ENCODE measurements around the gene SSR1.
"Not testable (repeated sequence)": the region's sequence is repeated elsewhere in the genome, so short reads cannot be mapped to it uniquely, and the experiment has no call there.

The SSR1 gene

DNA sequence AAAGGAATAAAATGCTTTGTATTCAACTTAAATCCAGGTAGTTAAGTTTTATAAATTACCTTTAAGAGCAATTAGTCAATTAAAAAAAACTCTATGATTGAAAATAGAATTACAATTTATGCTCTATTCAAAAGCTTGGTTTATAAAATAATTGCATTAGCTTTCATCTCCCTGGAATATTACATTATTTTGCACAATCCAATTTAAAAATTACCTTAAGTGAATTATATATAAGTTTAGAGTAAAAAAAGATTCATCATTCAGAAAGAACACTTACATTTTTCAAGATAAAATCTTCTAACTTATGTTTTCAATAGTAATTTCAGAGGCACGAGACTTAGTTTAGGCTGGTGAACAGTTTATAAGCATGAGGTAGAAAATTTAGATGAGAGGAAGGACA, 14.9 kb downstream of the SSR1 start:
- peaks cover 59% of the 10 kb centered on the region for H3K36me3 ChIP-seq (ENCODE audit: insufficient read depth, low read length)
- H3K27ac ChIP-seq (ENCODE audit: low read depth, low read length), result no peak overlapping the region
- H3K27me3 ChIP-seq (ENCODE audit: control insufficient read depth in 1 of 2, insufficient read depth in 2 of 2, low read length in 2 of 2), result no peaks in the 10 kb centered on the region
- H3K4me3 ChIP-seq (ENCODE audit: low read depth in 1 of 2, low read length in 2 of 2), result no peak overlapping the region
- no peaks in the 10 kb centered on the region for H3K4me1 ChIP-seq (ENCODE audit: insufficient read depth, low read length)
- H3K9ac ChIP-seq (ENCODE audit: low read length), result no peak overlapping the region
- H3K9me3 ChIP-seq (ENCODE audit: low read length), result no peaks in the 10 kb centered on the region

GRCh38 chr6:7296602-7297001, 16.4 kb downstream of the SSR1 start:
- Histone ChIP-seq H3K4me3 (ENCODE audit: low read depth in 1 of 2, low read length in 2 of 2) (no peak overlapping the region), H3K9me3 (ENCODE audit: low read length) (no peaks in the 10 kb centered on the region), H3K9ac (ENCODE audit: low read length) (no peak overlapping the region), H3K27me3 (ENCODE audit: control insufficient read depth in 1 of 2, insufficient read depth in 2 of 2, low read length in 2 of 2) (no peaks in the 10 kb centered on the region), H3K4me1 (ENCODE audit: insufficient read depth, low read length) (no peaks in the 10 kb centered on the region), H3K27ac (ENCODE audit: low read depth, low read length) (no peak overlapping the region), H3K36me3 (ENCODE audit: insufficient read depth, low read length) (peaks cover 59% of the 10 kb centered on the region)

GRCh38 chr6:7295916-7296315, 17.1 kb downstream of the SSR1 start:
- no peaks in the 10 kb centered on the region for H3K4me1 ChIP-seq (ENCODE audit: insufficient read depth, low read length)
- no peaks in the 10 kb centered on the region for H3K9me3 ChIP-seq (ENCODE audit: low read length)
- peaks cover 53% of the 10 kb centered on the region for H3K36me3 ChIP-seq (ENCODE audit: insufficient read depth, low read length)
- no peaks in the 10 kb centered on the region for H3K27me3 ChIP-seq (ENCODE audit: control insufficient read depth in 1 of 2, insufficient read depth in 2 of 2, low read length in 2 of 2)
- H3K9ac ChIP-seq (ENCODE audit: low read length), result no peak overlapping the region
- no peak overlapping the region for H3K27ac ChIP-seq (ENCODE audit: low read depth, low read length)
- no peak overlapping the region for H3K4me3 ChIP-seq (ENCODE audit: low read depth in 1 of 2, low read length in 2 of 2)

DNA sequence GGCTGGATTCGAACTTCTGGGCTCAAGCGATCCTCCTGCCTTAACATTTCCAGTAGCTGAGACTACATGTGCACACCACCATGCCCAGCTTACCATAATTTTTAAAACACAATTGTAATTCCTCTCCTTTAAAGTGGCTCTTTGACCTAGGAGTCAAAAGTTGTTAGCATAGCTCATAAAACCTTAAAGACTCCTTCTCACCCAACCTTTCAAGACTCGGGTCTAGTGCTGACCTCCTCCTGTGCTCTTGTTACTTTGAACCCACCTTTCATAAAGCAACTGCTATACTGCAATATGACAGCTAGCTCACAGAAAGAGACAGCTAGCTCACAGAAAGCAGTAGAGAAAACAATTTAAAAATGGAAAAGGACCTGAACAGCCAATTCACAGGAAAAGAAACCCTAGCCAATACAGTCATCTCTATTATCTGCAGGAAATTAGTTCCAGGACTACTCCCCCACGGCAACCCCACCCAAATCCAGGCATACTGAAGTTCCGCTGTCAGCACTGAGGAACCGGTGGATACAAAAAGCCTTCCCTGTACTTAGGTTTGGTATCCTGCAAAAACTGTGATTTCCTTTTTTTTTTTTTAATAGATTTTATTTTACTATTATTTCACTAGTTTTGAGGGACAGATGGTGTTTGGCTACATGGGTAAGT, 20.3 kb downstream of the SSR1 start:
- Histone ChIP-seq H3K4me3 (ENCODE audit: low read depth in 1 of 2, low read length in 2 of 2) (no peak overlapping the region), H3K4me1 (ENCODE audit: insufficient read depth, low read length) (no peaks in the 10 kb centered on the region), H3K27ac (ENCODE audit: low read depth, low read length) (no peak overlapping the region), H3K36me3 (ENCODE audit: insufficient read depth, low read length) (peaks cover 50% of the 10 kb centered on the region), H3K27me3 (ENCODE audit: control insufficient read depth in 1 of 2, insufficient read depth in 2 of 2, low read length in 2 of 2) (no peaks in the 10 kb centered on the region), H3K9me3 (ENCODE audit: low read length) (no peaks in the 10 kb centered on the region), H3K9ac (ENCODE audit: low read length) (no peak overlapping the region)

- Histone ChIP-seq H3K27ac (ENCODE audit: low read depth, low read length) (no peak overlapping the region), H3K27me3 (ENCODE audit: control insufficient read depth in 1 of 2, insufficient read depth in 2 of 2, low read length in 2 of 2) (no peaks in the 10 kb centered on the region), H3K4me1 (ENCODE audit: insufficient read depth, low read length) (no peaks in the 10 kb centered on the region), H3K4me3 (ENCODE audit: low read depth in 1 of 2, low read length in 2 of 2) (no peak overlapping the region), H3K9me3 (ENCODE audit: low read length) (no peaks in the 10 kb centered on the region), H3K9ac (ENCODE audit: low read length) (no peak overlapping the region), H3K36me3 (ENCODE audit: insufficient read depth, low read length) (peaks cover 58% of the 10 kb centered on the region)
Observed at GRCh38 chr6:7290079-7290478, 22.9 kb downstream of the SSR1 start.

GRCh38 chr6:7285416-7285815, 27.6 kb downstream of the SSR1 start:
- Histone ChIP-seq H3K9me3 (ENCODE audit: low read length) (no peaks in the 10 kb centered on the region), H3K27me3 (ENCODE audit: control insufficient read depth in 1 of 2, insufficient read depth in 2 of 2, low read length in 2 of 2) (no peaks in the 10 kb centered on the region)

GRCh38 chr6:7283676-7284075, 29.3 kb downstream of the SSR1 start:
- H3K27me3 ChIP-seq (ENCODE audit: control insufficient read depth in 1 of 2, insufficient read depth in 2 of 2, low read length in 2 of 2), result no peaks in the 10 kb centered on the region
- H3K27ac ChIP-seq (ENCODE audit: low read depth, low read length), result no peak overlapping the region
- peaks cover 2% of the 10 kb centered on the region for H3K4me1 ChIP-seq (ENCODE audit: insufficient read depth, low read length)
- H3K4me3 ChIP-seq (ENCODE audit: low read depth in 1 of 2, low read length in 2 of 2), result no peak overlapping the region
- H3K9ac ChIP-seq (ENCODE audit: low read length), result no peak overlapping the region
- no peaks in the 10 kb centered on the region for H3K9me3 ChIP-seq (ENCODE audit: low read length)
- H3K36me3 ChIP-seq (ENCODE audit: insufficient read depth, low read length), result peaks cover 25% of the 10 kb centered on the region

More at GRCh38 chr6:7285416-7285815, 27.6 kb downstream of the SSR1 start:
- H3K36me3 ChIP-seq (ENCODE audit: insufficient read depth, low read length), result peaks cover 42% of the 10 kb centered on the region
- no peak overlapping the region for H3K4me3 ChIP-seq (ENCODE audit: low read depth in 1 of 2, low read length in 2 of 2)
- H3K27ac ChIP-seq (ENCODE audit: low read depth, low read length), result no peak overlapping the region
- no peaks in the 10 kb centered on the region for H3K4me1 ChIP-seq (ENCODE audit: insufficient read depth, low read length)
- no peak overlapping the region for H3K9ac ChIP-seq (ENCODE audit: low read length)

- Histone ChIP-seq H3K27ac (ENCODE audit: low read depth, low read length) (no peak overlapping the region), H3K4me1 (ENCODE audit: insufficient read depth, low read length) (peaks cover 4% of the 10 kb centered on the region), H3K4me3 (ENCODE audit: low read depth in 1 of 2, low read length in 2 of 2) (no peak overlapping the region), H3K36me3 (ENCODE audit: insufficient read depth, low read length) (peaks cover 15% of the 10 kb centered on the region), H3K27me3 (ENCODE audit: control insufficient read depth in 1 of 2, insufficient read depth in 2 of 2, low read length in 2 of 2) (no peaks in the 10 kb centered on the region), H3K9ac (ENCODE audit: low read length) (no peak overlapping the region), H3K9me3 (ENCODE audit: low read length) (no peaks in the 10 kb centered on the region)
Observed at GRCh38 chr6:7282097-7282906, 30.7 kb downstream of the SSR1 start.

- Histone ChIP-seq H3K36me3 (ENCODE audit: insufficient read depth, low read length) (no peaks in the 10 kb centered on the region), H3K4me1 (ENCODE audit: insufficient read depth, low read length) (peaks cover 4% of the 10 kb centered on the region), H3K4me3 (ENCODE audit: low read depth in 1 of 2, low read length in 2 of 2) (no peak overlapping the region), H3K9ac (ENCODE audit: low read length) (no peak overlapping the region), H3K27ac (ENCODE audit: low read depth, low read length) (no peak overlapping the region), H3K9me3 (ENCODE audit: low read length) (no peaks in the 10 kb centered on the region), H3K27me3 (ENCODE audit: control insufficient read depth in 1 of 2, insufficient read depth in 2 of 2, low read length in 2 of 2) (no peaks in the 10 kb centered on the region)
Observed at GRCh38 chr6:7276199-7276524, 36.8 kb downstream of the SSR1 start.

DNA sequence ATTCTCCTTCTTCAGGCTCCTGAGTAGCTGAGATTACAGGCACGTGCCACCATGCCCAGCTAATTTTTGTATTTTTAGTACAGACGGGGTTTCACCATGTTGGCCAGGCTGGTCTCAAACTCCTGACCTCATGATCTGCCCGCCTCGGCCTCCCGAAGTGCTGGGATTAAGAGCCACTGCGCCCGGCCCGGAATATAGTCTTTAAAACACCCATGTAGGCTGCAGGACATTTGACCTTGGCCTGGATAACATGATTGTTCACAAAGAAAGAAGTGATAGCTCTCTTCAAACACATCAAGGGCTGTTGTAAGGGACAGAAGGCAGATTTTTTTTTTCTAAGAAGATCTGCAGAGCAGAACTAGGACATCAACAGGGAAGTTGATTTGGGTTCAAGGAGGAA, 38.5 kb downstream of the SSR1 start:
- not testable (repeated sequence) for H3K4me3 ChIP-seq (ENCODE audit: low read depth in 1 of 2, low read length in 2 of 2); H3K36me3 ChIP-seq (ENCODE audit: insufficient read depth, low read length); H3K9ac ChIP-seq (ENCODE audit: low read length); H3K27ac ChIP-seq (ENCODE audit: low read depth, low read length); H3K4me1 ChIP-seq (ENCODE audit: insufficient read depth, low read length); H3K27me3 ChIP-seq (ENCODE audit: control insufficient read depth in 1 of 2, insufficient read depth in 2 of 2, low read length in 2 of 2); H3K9me3 ChIP-seq (ENCODE audit: low read length)

DNA sequence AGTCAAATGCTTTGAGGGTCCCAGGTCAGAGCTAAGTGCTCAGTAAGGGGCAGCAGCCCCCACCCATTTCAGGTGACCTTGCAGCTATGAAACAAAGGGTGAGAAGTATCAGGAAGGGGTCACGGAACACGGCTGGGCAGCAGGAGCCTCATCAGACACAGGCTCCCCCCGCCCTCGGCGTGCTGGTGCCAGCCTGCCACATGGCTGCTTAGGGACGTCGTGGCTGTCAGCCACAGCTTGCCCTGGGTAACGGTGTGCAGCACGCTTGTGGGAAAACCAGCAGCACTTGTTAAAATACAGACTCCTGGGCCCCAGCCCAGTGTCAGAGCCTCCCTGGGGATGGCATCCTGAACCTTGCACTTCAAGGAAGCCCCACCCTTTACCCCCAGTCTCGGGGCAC, 39.3 kb downstream of the SSR1 start:
- H3K27ac ChIP-seq (ENCODE audit: low read depth, low read length), result no peak overlapping the region
- no peak overlapping the region for H3K9ac ChIP-seq (ENCODE audit: low read length)
- no peaks in the 10 kb centered on the region for H3K9me3 ChIP-seq (ENCODE audit: low read length)
- no peaks in the 10 kb centered on the region for H3K36me3 ChIP-seq (ENCODE audit: insufficient read depth, low read length)
- H3K4me1 ChIP-seq (ENCODE audit: insufficient read depth, low read length), result peaks cover 2% of the 10 kb centered on the region
- H3K4me3 ChIP-seq (ENCODE audit: low read depth in 1 of 2, low read length in 2 of 2), result no peak overlapping the region
- H3K27me3 ChIP-seq (ENCODE audit: control insufficient read depth in 1 of 2, insufficient read depth in 2 of 2, low read length in 2 of 2), result no peaks in the 10 kb centered on the region

DNA sequence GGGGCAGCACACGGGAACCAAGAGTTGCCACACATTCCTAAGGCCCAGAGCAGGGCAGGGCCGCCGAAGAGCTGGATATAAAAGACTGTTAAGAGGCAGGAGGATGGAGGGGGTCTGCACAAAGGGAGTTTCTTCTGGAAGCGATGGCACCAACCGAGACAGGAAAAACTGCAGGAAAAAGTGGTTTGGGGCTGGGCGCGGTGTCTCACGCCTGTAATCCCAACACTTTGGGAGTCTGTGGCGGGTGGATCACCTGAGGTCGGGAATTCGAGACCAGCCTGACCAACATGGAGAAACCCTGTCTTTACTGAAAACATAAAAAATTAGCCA, 41.8 kb downstream of the SSR1 start:
- H3K27me3 ChIP-seq (ENCODE audit: control insufficient read depth in 1 of 2, insufficient read depth in 2 of 2, low read length in 2 of 2), result no peaks in the 10 kb centered on the region
- H3K4me1 ChIP-seq (ENCODE audit: insufficient read depth, low read length), result no peaks in the 10 kb centered on the region
- H3K36me3 ChIP-seq (ENCODE audit: insufficient read depth, low read length), result no peaks in the 10 kb centered on the region
- H3K9me3 ChIP-seq (ENCODE audit: low read length), result no peaks in the 10 kb centered on the region
- no peak overlapping the region for H3K9ac ChIP-seq (ENCODE audit: low read length)
- H3K4me3 ChIP-seq (ENCODE audit: low read depth in 1 of 2, low read length in 2 of 2), result no peak overlapping the region
- H3K27ac ChIP-seq (ENCODE audit: low read depth, low read length), result no peak overlapping the region
